CD14-positive monocyte (primary cell): ENCODE measurements around the gene C1S. TPM values are rescaled to one million over a fixed set of nuclear protein-coding genes. Genes with fewer than 3 reads are reported as not detected.
A peak's percentile ranks its signal among the peaks of the same experiment; 100 is the strongest.

Experiments used
- DNase-seq, 3 donors: peaks; one replicate each; pipeline ENCODE4 v3.0.0-alpha.2; 2011 to 2022
- H2AFZ ChIP-seq: 2 replicates; pipeline ENCODE4 v1.6.0; 2012; ENCODE audit warnings: mild to moderate bottlenecking, low read depth, low read length, inconsistent platforms; ENCODE audit not compliant: insufficient read depth, poor library complexity, severe bottlenecking
- H3K27ac ChIP-seq, 2 donors: 1 replicate in 1 of 2; 2 replicates in 1 of 2; pipeline ENCODE4 v1.5.1; 2012 to 2013; ENCODE audit warnings: low read length in 2 of 2, control low read depth in 1 of 2, inconsistent platforms in 1 of 2, low read depth in 1 of 2, mild to moderate bottlenecking in 1 of 2
- H3K27me3 ChIP-seq, 2 donors: one replicate each; pipeline versions ENCODE4 v1.6.0 to v1.6.1; 2011 to 2013; ENCODE audit warnings: low read length in 2 of 2; ENCODE audit not compliant: control insufficient read depth in 2 of 2, insufficient read depth in 2 of 2
- H3K36me3 ChIP-seq, 2 donors: replicated peaks in 1 of 2; 1 replicate in 1 of 2; 2 replicates in 1 of 2; pipeline versions ENCODE4 v1.5.1 to v1.6.1; 2012 to 2013; ENCODE audit warnings: low read length in 2 of 2, control low read depth in 1 of 2, inconsistent platforms in 1 of 2, mild to moderate bottlenecking in 1 of 2; ENCODE audit not compliant: insufficient read depth in 2 of 2, control insufficient read depth in 1 of 2
- H3K4me1 ChIP-seq, 2 donors: 1 replicate in 1 of 2; 2 replicates in 1 of 2; pipeline versions ENCODE4 v1.5.1 to v1.6.1; 2012 to 2013; ENCODE audit warnings: low read length in 2 of 2, control low read depth in 1 of 2, inconsistent platforms in 1 of 2, mild to moderate bottlenecking in 1 of 2, moderate library complexity in 1 of 2; ENCODE audit not compliant: insufficient read depth in 2 of 2, control insufficient read depth in 1 of 2
- H3K4me2 ChIP-seq: replicated peaks from 2 replicates; pipeline ENCODE3; 2012; ENCODE audit warnings: low read length, moderate library complexity, mild to moderate bottlenecking; ENCODE audit not compliant: poor library complexity, severe bottlenecking; ENCODE audit errors: extremely low read depth
- H3K4me3 ChIP-seq, 3 experiments: fragments of 200-600 bp in 1 of 3; sonication (generic) in 1 of 3; replicated peaks in 1 of 3; 1 replicate in 2 of 3; 2 replicates in 1 of 3; pipeline ENCODE4 v1.5.1; 2011 to 2013; ENCODE audit warnings: low read length in 3 of 3, mild to moderate bottlenecking in 3 of 3, control low read depth in 2 of 3, low read depth in 2 of 3, inconsistent platforms in 1 of 3, moderate library complexity in 1 of 3
- H3K79me2 ChIP-seq: 2 replicates; pipeline ENCODE4 v1.6.0; 2012; ENCODE audit warnings: mild to moderate bottlenecking, control low read depth, inconsistent platforms, low read length, moderate library complexity; ENCODE audit not compliant: insufficient read depth
- H3K9ac ChIP-seq: 2 replicates; pipeline ENCODE4 v1.6.0; 2017; ENCODE audit warnings: low read length, mild to moderate bottlenecking; ENCODE audit not compliant: insufficient read depth, poor library complexity, severe bottlenecking
- H3K9me3 ChIP-seq, 2 donors: replicated peaks in 1 of 2; 1 replicate in 1 of 2; 2 replicates in 1 of 2; pipeline versions ENCODE4 v1.5.1 to v1.6.1; 2012 to 2013; ENCODE audit warnings: low read length in 2 of 2, control low read depth in 1 of 2; ENCODE audit not compliant: control insufficient read depth in 1 of 2, insufficient read depth in 1 of 2
- H4K20me1 ChIP-seq: 2 replicates; pipeline ENCODE4 v1.6.0; 2012; ENCODE audit warnings: mild to moderate bottlenecking, low read length, control low read depth, moderate library complexity; ENCODE audit not compliant: insufficient read depth
- H3K27ac Mint-ChIP-seq, 7 donors: one replicate each; pipeline ENCODE4 v1.8.0; 2020; ENCODE audit warnings: mild to moderate bottlenecking in 7 of 7, mixed read lengths in 7 of 7, moderate library complexity in 6 of 7, inconsistent platforms in 2 of 7
- H3K27me3 Mint-ChIP-seq, 3 donors: one replicate each; pipeline ENCODE4 v1.8.0; 2021 to 2022; ENCODE audit warnings: low read depth in 3 of 3, mild to moderate bottlenecking in 3 of 3, mixed read lengths in 3 of 3, moderate library complexity in 3 of 3, inconsistent platforms in 1 of 3
- H3K36me3 Mint-ChIP-seq, 2 donors: one replicate each; pipeline ENCODE4 v1.8.0; 2020; ENCODE audit warnings: mixed read lengths in 2 of 2, inconsistent platforms in 1 of 2, mild to moderate bottlenecking in 1 of 2
- H3K4me1 Mint-ChIP-seq: one replicate; pipeline ENCODE4 v1.8.0; 2020; ENCODE audit warnings: mild to moderate bottlenecking, mixed read lengths
- H3K4me3 Mint-ChIP-seq, 2 donors: one replicate each; pipeline ENCODE4 v1.8.0; 2020; ENCODE audit warnings: mild to moderate bottlenecking in 2 of 2, mixed read lengths in 2 of 2, moderate library complexity in 1 of 2
- H3K9me3 Mint-ChIP-seq, 7 donors: one replicate each; pipeline ENCODE4 v1.8.0; 2020 to 2022; ENCODE audit warnings: mixed read lengths in 7 of 7, mild to moderate bottlenecking in 6 of 7, moderate library complexity in 6 of 7, inconsistent platforms in 2 of 7
- CTCF ChIP-seq: fragments of 200-600 bp; IDR thresholded peaks from one replicate; pipeline ENCODE4 v1.8.0; 2022; ENCODE audit warnings: antibody characterized with exemption, mild to moderate bottlenecking
- WGBS: methylation state at CpG from one replicate; pipeline ENCODE4 v1.1.5; 2013; ENCODE audit warnings: missing lambda C conversion rate; ENCODE audit not compliant: insufficient coverage; 5-methylcytosine and 5-hydroxymethylcytosine counted together
- intact Hi-C, 2 donors: fragments of 100-400 bp; cut with micrococcal nuclease; formaldehyde crosslinking; loops; one replicate each; pipeline versions ENCODE4 v1.15.0 to v1.15.1; 2023
- polyA plus RNA-seq, 3 donors: library from polyadenylated mRNA; depleted of rRNA in 1 of 3; unstranded in 2 of 3; stranded (reverse) in 1 of 3; fragments of 300-500 nt in 2 of 3; fragments of >200 nt in 1 of 3; fragmentation: Illumina TruSeq in 2 of 3; gene quantifications; 1 replicate in 2 of 3; 2 replicates in 1 of 3; pipeline ENCODE4 v1.2.3, GENCODE V29; 2012 to 2021

The C1S gene
- polyA plus RNA-seq, 3 donors, result 1.00 TPM; not detected in 2

GRCh38 chr12:7058163-7058845 is 2.2 kb upstream of the C1S start:
- peaks cover 11% of the 10 kb centered on the region for H3K4me1 Mint-ChIP-seq
- intact Hi-C loops, result no loop called here
- H3K27me3 Mint-ChIP-seq, result peaks cover 2 to 10% (median 6%) of the 10 kb centered on the region in 3 donors
- Histone ChIP-seq H3K27ac (no peak overlapping the region), H2AFZ (no peak overlapping the region), H3K9ac (no peak overlapping the region), H3K4me1 (peaks cover 0 to 9% of the 10 kb centered on the region in 2 donors), H3K27me3 (no peaks in the 10 kb centered on the region), H3K4me2 (no peak overlapping the region), H3K9me3 (no peaks in the 10 kb centered on the region), H3K4me3 (no peak overlapping the region), H3K79me2 (no peaks in the 10 kb centered on the region), H3K36me3 (no peaks in the 10 kb centered on the region), H4K20me1 (no peaks in the 10 kb centered on the region)
- no peaks in the 10 kb centered on the region for H3K36me3 Mint-ChIP-seq
- H3K27ac Mint-ChIP-seq, result peak overlapping the region in 6 of 7 donors; percentile 3 to 82 (median 23)
- peak overlapping the region in 1 of 2 donors; percentile 22 for H3K4me3 Mint-ChIP-seq
- peaks cover 0 to 2% (median 0%) of the 10 kb centered on the region in 7 donors for H3K9me3 Mint-ChIP-seq
- peak; percentile 28 to 66 (median 53) for DNase-seq
- WGBS, result no CpG with 5 or more reads among the region's 3 CpGs
- no peak for TF ChIP-seq CTCF

- TF ChIP-seq CTCF, result no peak
- DNase-seq, result peak in 1 of 3 donors; percentile 1
- Histone ChIP-seq H4K20me1 (no peaks in the 10 kb centered on the region), H3K4me3 (no peak overlapping the region), H2AFZ (no peak overlapping the region), H3K27me3 (no peaks in the 10 kb centered on the region), H3K9me3 (no peaks in the 10 kb centered on the region), H3K4me2 (no peak overlapping the region), H3K27ac (no peak overlapping the region), H3K79me2 (no peaks in the 10 kb centered on the region), H3K36me3 (no peaks in the 10 kb centered on the region), H3K9ac (no peak overlapping the region), H3K4me1 (peaks cover 0 to 9% of the 10 kb centered on the region in 2 donors)
- Mint-ChIP-seq H3K9me3 (peaks cover 0 to 2% (median 0%) of the 10 kb centered on the region in 7 donors), H3K4me3 (peak overlapping the region in 1 of 2 donors; percentile 22), H3K36me3 (no peaks in the 10 kb centered on the region), H3K4me1 (peaks cover 11% of the 10 kb centered on the region), H3K27me3 (peaks cover 2 to 10% (median 6%) of the 10 kb centered on the region in 3 donors), H3K27ac (peak overlapping the region in 4 of 7 donors; percentile 10 to 82 (median 26))
- intact Hi-C loops, result no loop called here
- WGBS, result 91% methylated on average over 7 of the region's 9 CpGs
Observed at GRCh38 chr12:7058850-7059395, 1.6 kb upstream of the C1S start.
